ENCODE results near the gene GNAL. TPM values are rescaled to one million over a fixed set of nuclear protein-coding genes. Genes with fewer than 3 reads are reported as not detected.
A peak's percentile ranks its signal among the peaks of the same experiment; 100 is the strongest.

Gene GNAL
- total RNA-seq, 2 experiments from 2014 or later: 0.11 to 0.19 TPM

GRCh38 chr18:11651899-11652298, 37.2 kb upstream of the GNAL start:
- ChIA-PET CTCF (no interaction called here), POLR2A (no interaction called here)
- Histone ChIP-seq H3K36me3 (ENCODE audit: insufficient read depth, low read length) (no peaks in the 10 kb centered on the region), H3K27me3 (ENCODE audit: control insufficient read depth in 1 of 2, insufficient read depth in 2 of 2, low read length in 2 of 2) (peaks cover 2 to 10% of the 10 kb centered on the region in 2 experiments), H3K27ac (ENCODE audit: low read depth in 1 of 2, low read length in 2 of 2) (no peak overlapping the region), H3K4me3 (ENCODE audit: low read length) (no peak overlapping the region), H3K9me3 (ENCODE audit: control insufficient read depth in 1 of 2, insufficient read depth in 1 of 2, low read length in 2 of 2) (peaks cover 0 to 11% of the 10 kb centered on the region in 2 experiments), H3K4me1 (ENCODE audit: insufficient read depth, low read length) (peaks cover 5% of the 10 kb centered on the region)
- Mint-ChIP-seq H3K4me1 (ENCODE audit: low read depth) (no peaks in the 10 kb centered on the region), H3K27me3 (peaks cover 55% of the 10 kb centered on the region), H3K9me3 (peaks cover 8% of the 10 kb centered on the region), H3K4me3 (no peak overlapping the region), H3K36me3 (ENCODE audit: low read depth) (no peaks in the 10 kb centered on the region), H3K27ac (no peak overlapping the region)
- no peak for TF ChIP-seq CTCF (IDR thresholded peaks at IDR 0.05)
- DNase-seq (no peak), ATAC-seq (ENCODE audit: poor library complexity) (no peak)
- intact Hi-C loops (cut with DNase I, micrococcal nuclease): loop anchor here in 1 of 2 experiments (2.0 kb wide), 1 partner anchor 221 kb away; no protein-coding TSS in a partner anchor

GRCh38 chr18:11653521-11653920, 35.5 kb upstream of the GNAL start:
- no peak overlapping the region for H3K4me3 ChIP-seq (ENCODE audit: low read length)
- H3K36me3 Mint-ChIP-seq (ENCODE audit: low read depth): no peaks in the 10 kb centered on the region
- ChIA-PET POLR2A (no interaction called here), CTCF (interaction anchor here (1.2 kb wide), 1 partner anchor 565 kb away, joined by 3 read pairs; no protein-coding TSS in a partner anchor)
- H3K27me3 Mint-ChIP-seq: peaks cover 71% of the 10 kb centered on the region
- H3K9me3 ChIP-seq (ENCODE audit: control insufficient read depth in 1 of 2, insufficient read depth in 1 of 2, low read length in 2 of 2): no peaks in the 10 kb centered on the region
- peaks cover 6% of the 10 kb centered on the region for H3K9me3 Mint-ChIP-seq
- peaks cover 5% of the 10 kb centered on the region for H3K4me1 ChIP-seq (ENCODE audit: insufficient read depth, low read length)
- no peaks in the 10 kb centered on the region for H3K4me1 Mint-ChIP-seq (ENCODE audit: low read depth)
- TF ChIP-seq CTCF (IDR thresholded peaks at IDR 0.05): no peak
- H3K27me3 ChIP-seq (ENCODE audit: control insufficient read depth in 1 of 2, insufficient read depth in 2 of 2, low read length in 2 of 2): peaks cover 4 to 10% of the 10 kb centered on the region in 2 experiments
- H3K36me3 ChIP-seq (ENCODE audit: insufficient read depth, low read length): no peaks in the 10 kb centered on the region
- no peak overlapping the region for H3K4me3 Mint-ChIP-seq
- intact Hi-C loops (cut with DNase I, micrococcal nuclease): loop anchor here in 1 of 2 experiments (2.0 kb wide), 1 partner anchor 219 kb away; no protein-coding TSS in a partner anchor
- H3K27ac Mint-ChIP-seq: no peak overlapping the region
- ATAC-seq (ENCODE audit: poor library complexity) (no peak), DNase-seq (no peak)
- no peak overlapping the region for H3K27ac ChIP-seq (ENCODE audit: low read depth in 1 of 2, low read length in 2 of 2)

GRCh38 chr18:11654736-11655605, 34.1 kb upstream of the GNAL start:
- H3K4me3 ChIP-seq (ENCODE audit: low read length): no peak overlapping the region
- H3K27me3 Mint-ChIP-seq: peaks cover 82% of the 10 kb centered on the region
- H3K27ac ChIP-seq (ENCODE audit: low read depth in 1 of 2, low read length in 2 of 2): no peak overlapping the region
- DNase-seq: peak in 11 of 14 experiments; percentile 10 to 50 (median 21)
- intact Hi-C loops (cut with DNase I, micrococcal nuclease): loop anchor here in 1 of 2 experiments (5.0 kb wide), 1 partner anchor 382 kb away; no protein-coding TSS in a partner anchor
- no peaks in the 10 kb centered on the region for H3K9me3 ChIP-seq (ENCODE audit: control insufficient read depth in 1 of 2, insufficient read depth in 1 of 2, low read length in 2 of 2)
- H3K4me3 Mint-ChIP-seq: no peak overlapping the region
- peak; percentile 55 for TF ChIP-seq CTCF (IDR thresholded peaks at IDR 0.05)
- no peaks in the 10 kb centered on the region for H3K36me3 Mint-ChIP-seq (ENCODE audit: low read depth)
- no peak overlapping the region for H3K27ac Mint-ChIP-seq
- peaks cover 4 to 10% of the 10 kb centered on the region in 2 experiments for H3K27me3 ChIP-seq (ENCODE audit: control insufficient read depth in 1 of 2, insufficient read depth in 2 of 2, low read length in 2 of 2)
- no peaks in the 10 kb centered on the region for H3K9me3 Mint-ChIP-seq
- H3K36me3 ChIP-seq (ENCODE audit: insufficient read depth, low read length): no peaks in the 10 kb centered on the region
- POLR2A ChIA-PET: no interaction called here
- peaks cover 5% of the 10 kb centered on the region for H3K4me1 ChIP-seq (ENCODE audit: insufficient read depth, low read length)
- ATAC-seq (ENCODE audit: poor library complexity): no peak
- CTCF ChIA-PET: interaction anchor here (0.6 kb wide), 1 partner anchor 581 kb away, joined by 3 read pairs; no protein-coding TSS in a partner anchor
- no peaks in the 10 kb centered on the region for H3K4me1 Mint-ChIP-seq (ENCODE audit: low read depth)
